ENCODE measurements around the gene PRDM15. TPM values are rescaled to one million over a fixed set of nuclear protein-coding genes. Genes with fewer than 3 reads are reported as not detected.

PRDM15 gene
- total and polyA plus RNA-seq, 3 experiments from 2014 or later, result 2.2 to 13.1 (median 12.0) TPM

DNA sequence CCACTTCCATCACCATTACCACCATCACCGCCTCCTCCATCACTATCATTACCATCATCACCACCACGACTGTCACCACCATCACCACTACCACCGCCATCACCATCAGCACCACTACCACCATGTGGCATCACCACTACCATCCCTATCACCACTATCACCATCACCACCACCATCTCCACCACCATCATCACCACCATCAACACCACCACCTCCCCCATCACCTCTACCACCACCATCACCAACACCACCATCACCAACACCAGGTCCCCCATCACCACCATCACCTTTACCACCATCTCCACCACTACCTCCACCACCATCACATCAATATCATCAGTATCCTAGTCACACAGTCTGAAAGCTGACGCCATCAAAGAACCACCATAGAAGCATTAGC lies 72.4 kb downstream of the PRDM15 start:
- H3K4me1 Mint-ChIP-seq, result peaks cover 0 to 7% (median 2%) of the 10 kb centered on the region in 3 donors
- H3K27me3 Mint-ChIP-seq, result no peaks in the 10 kb centered on the region
- H3K36me3 Mint-ChIP-seq, result peaks cover 7 to 65% (median 23%) of the 10 kb centered on the region in 3 donors
- peak overlapping the region in 2 of 8 donors; percentile 13 to 45 for H3K27ac Mint-ChIP-seq
- POLR2A ChIA-PET, result no interaction called here
- H3K4me3 Mint-ChIP-seq, result no peak overlapping the region
- H3K27me3 ChIP-seq (ENCODE audit: insufficient read depth, low read length, poor library complexity, severe bottlenecking), result no peaks in the 10 kb centered on the region
- peaks cover 0 to 3% (median 0%) of the 10 kb centered on the region in 5 donors for H3K9me3 Mint-ChIP-seq
- H3K4me1 ChIP-seq (ENCODE audit: insufficient read depth, low read length), result no peaks in the 10 kb centered on the region
- no peak overlapping the region for H3K27ac ChIP-seq (ENCODE audit: low read depth, low read length)
- no peak for DNase-seq
- CTCF ChIA-PET, result interaction anchor here (1.3 kb wide), 1 partner anchor 311 kb away, joined by 3 read pairs; no protein-coding TSS in a partner anchor
- no peaks in the 10 kb centered on the region for H3K9me3 ChIP-seq (ENCODE audit: low read length)
- no peak overlapping the region for H3K4me3 ChIP-seq (ENCODE audit: low read length)
- peaks cover 6% of the 10 kb centered on the region for H3K36me3 ChIP-seq (ENCODE audit: insufficient read depth, low read length)

DNA sequence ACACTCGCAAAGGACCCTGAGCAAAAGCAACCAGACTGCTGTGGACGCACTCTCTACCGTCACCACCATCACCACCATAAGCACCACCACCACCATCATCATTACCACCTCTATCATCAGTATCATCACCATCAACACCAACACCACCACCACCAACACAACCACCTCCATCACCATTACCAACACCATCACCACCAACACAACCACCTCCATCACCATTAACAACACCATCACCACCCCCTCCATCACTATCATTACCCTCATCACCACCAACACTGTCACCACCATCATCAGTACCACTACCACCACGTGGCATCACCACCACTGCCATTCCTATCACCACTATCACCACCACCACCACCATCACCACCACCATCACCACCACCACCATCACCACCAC lies 73.5 kb downstream of the PRDM15 start:
- H3K27me3 ChIP-seq (ENCODE audit: insufficient read depth, low read length, poor library complexity, severe bottlenecking), result no peaks in the 10 kb centered on the region
- H3K9me3 ChIP-seq (ENCODE audit: low read length), result no peaks in the 10 kb centered on the region
- Mint-ChIP-seq H3K4me1 (peaks cover 0 to 7% (median 2%) of the 10 kb centered on the region in 3 donors), H3K36me3 (peaks cover 7 to 71% (median 21%) of the 10 kb centered on the region in 3 donors), H3K9me3 (peaks cover 0 to 3% (median 0%) of the 10 kb centered on the region in 5 donors), H3K27me3 (no peaks in the 10 kb centered on the region), H3K4me3 (no peak overlapping the region), H3K27ac (peak overlapping the region in 1 of 8 donors; percentile 64)
- DNase-seq, result no peak
- POLR2A ChIA-PET, result no interaction called here
- H3K4me1 ChIP-seq (ENCODE audit: insufficient read depth, low read length), result no peaks in the 10 kb centered on the region
- CTCF ChIA-PET, result no interaction called here
- peaks cover 10% of the 10 kb centered on the region for H3K36me3 ChIP-seq (ENCODE audit: insufficient read depth, low read length)
- H3K4me3 ChIP-seq (ENCODE audit: low read length), result no peak overlapping the region
- no peak overlapping the region for H3K27ac ChIP-seq (ENCODE audit: low read depth, low read length)

DNA sequence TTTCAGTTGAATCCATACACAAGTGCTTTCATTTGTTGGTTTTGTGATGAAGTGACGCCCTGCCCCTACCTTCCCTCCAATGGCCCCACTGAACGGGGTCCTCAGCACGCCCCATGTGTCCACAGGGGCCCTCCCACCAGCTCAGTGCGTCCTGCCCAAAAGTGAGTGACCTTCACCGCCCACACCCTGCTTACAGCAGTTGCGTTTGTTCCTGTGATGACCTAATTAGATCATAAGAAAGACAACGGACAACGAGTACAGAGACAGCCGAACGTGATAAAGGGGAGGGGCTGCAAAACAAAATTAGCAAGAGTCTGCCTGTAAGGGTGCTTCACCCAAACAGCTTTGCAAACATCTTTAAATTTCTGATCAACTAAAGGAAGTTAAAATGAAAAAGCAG lies 74.1 kb downstream of the PRDM15 start:
- Histone ChIP-seq H3K36me3 (ENCODE audit: insufficient read depth, low read length) (peaks cover 5% of the 10 kb centered on the region), H3K4me1 (ENCODE audit: insufficient read depth, low read length) (no peaks in the 10 kb centered on the region), H3K4me3 (ENCODE audit: low read length) (no peak overlapping the region), H3K27me3 (ENCODE audit: insufficient read depth, low read length, poor library complexity, severe bottlenecking) (no peaks in the 10 kb centered on the region), H3K9me3 (ENCODE audit: low read length) (no peaks in the 10 kb centered on the region), H3K27ac (ENCODE audit: low read depth, low read length) (no peak overlapping the region)
- no peak overlapping the region for H3K4me3 Mint-ChIP-seq
- H3K27me3 Mint-ChIP-seq, result no peaks in the 10 kb centered on the region
- peaks cover 7 to 71% (median 22%) of the 10 kb centered on the region in 3 donors for H3K36me3 Mint-ChIP-seq
- peak overlapping the region in 1 of 8 donors; percentile 21 for H3K27ac Mint-ChIP-seq
- H3K9me3 Mint-ChIP-seq, result peaks cover 0 to 3% (median 0%) of the 10 kb centered on the region in 5 donors
- DNase-seq, result no peak
- ChIA-PET POLR2A (no interaction called here), CTCF (no interaction called here)
- peaks cover 0 to 7% (median 2%) of the 10 kb centered on the region in 3 donors for H3K4me1 Mint-ChIP-seq

DNA sequence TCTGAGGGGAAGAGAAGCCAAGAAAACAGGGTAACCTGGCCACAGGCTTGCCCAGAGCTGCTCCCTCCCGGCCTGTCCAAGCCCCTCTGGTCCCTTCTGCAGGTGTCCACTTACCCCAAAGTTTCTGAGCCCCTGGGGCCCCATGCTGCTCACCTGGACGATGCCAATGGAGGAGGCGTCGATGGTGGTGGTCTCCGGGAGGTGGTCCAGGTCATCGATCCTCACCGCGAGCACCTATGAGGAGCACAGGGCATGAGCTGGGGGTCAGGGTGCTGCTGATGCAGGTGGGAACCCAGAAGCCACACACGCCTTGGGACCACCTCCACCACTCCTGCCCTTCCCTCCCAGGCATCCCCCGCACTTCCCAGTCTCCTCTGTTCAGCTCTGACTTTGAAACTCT lies 74.8 kb downstream of the PRDM15 start:
- no peak for DNase-seq
- ChIA-PET POLR2A (no interaction called here), CTCF (no interaction called here)
- H3K27me3 ChIP-seq (ENCODE audit: insufficient read depth, low read length, poor library complexity, severe bottlenecking), result no peaks in the 10 kb centered on the region
- no peak overlapping the region for H3K4me3 ChIP-seq (ENCODE audit: low read length)
- H3K36me3 ChIP-seq (ENCODE audit: insufficient read depth, low read length), result peaks cover 5% of the 10 kb centered on the region
- H3K36me3 Mint-ChIP-seq, result peaks cover 7 to 73% (median 20%) of the 10 kb centered on the region in 3 donors
- peaks cover 0 to 3% (median 0%) of the 10 kb centered on the region in 5 donors for H3K9me3 Mint-ChIP-seq
- no peaks in the 10 kb centered on the region for H3K4me1 ChIP-seq (ENCODE audit: insufficient read depth, low read length)
- H3K27me3 Mint-ChIP-seq, result no peaks in the 10 kb centered on the region
- H3K4me3 Mint-ChIP-seq, result no peak overlapping the region
- H3K27ac Mint-ChIP-seq, result peak overlapping the region in 1 of 8 donors; percentile 14
- no peak overlapping the region for H3K27ac ChIP-seq (ENCODE audit: low read depth, low read length)
- H3K4me1 Mint-ChIP-seq, result peaks cover 0 to 7% (median 2%) of the 10 kb centered on the region in 3 donors
- H3K9me3 ChIP-seq (ENCODE audit: low read length), result no peaks in the 10 kb centered on the region

GRCh38 chr21:41803316-41803715 lies 75.8 kb downstream of the PRDM15 start:
- H3K36me3 ChIP-seq (ENCODE audit: insufficient read depth, low read length), result peaks cover 5% of the 10 kb centered on the region
- no peak overlapping the region for H3K4me3 Mint-ChIP-seq
- CTCF ChIA-PET, result no interaction called here

DNA sequence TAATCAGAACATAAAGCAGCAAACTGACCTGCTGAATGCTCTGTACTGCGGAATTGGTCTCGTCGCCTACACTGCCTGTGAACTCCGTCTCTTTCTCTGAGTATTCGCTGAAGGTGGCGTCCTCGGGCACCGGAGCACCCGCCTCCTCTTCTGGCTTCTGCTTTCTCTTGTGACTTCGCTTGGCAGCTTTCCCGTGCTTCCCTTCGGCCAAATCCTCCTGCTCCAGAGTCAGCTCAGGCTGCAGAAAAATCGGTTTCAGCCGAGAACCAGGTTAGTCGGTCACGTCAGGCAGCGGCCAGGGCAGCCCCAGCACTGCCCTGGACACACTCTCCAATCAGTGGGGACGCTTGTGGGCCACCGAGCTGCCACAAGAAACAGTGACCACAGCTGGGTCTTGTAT lies 76.5 kb downstream of the PRDM15 start:
- no peak overlapping the region for H3K27ac ChIP-seq (ENCODE audit: low read depth, low read length)
- no peak overlapping the region for H3K4me3 ChIP-seq (ENCODE audit: low read length)
- H3K27ac Mint-ChIP-seq, result peak overlapping the region in 1 of 8 donors; percentile 14
- H3K9me3 ChIP-seq (ENCODE audit: low read length), result no peaks in the 10 kb centered on the region
- DNase-seq, result no peak
- no peaks in the 10 kb centered on the region for H3K27me3 ChIP-seq (ENCODE audit: insufficient read depth, low read length, poor library complexity, severe bottlenecking)
- peaks cover 0 to 7% (median 2%) of the 10 kb centered on the region in 3 donors for H3K4me1 Mint-ChIP-seq
- H3K36me3 ChIP-seq (ENCODE audit: insufficient read depth, low read length), result peaks cover 5% of the 10 kb centered on the region
- ChIA-PET POLR2A (no interaction called here), CTCF (no interaction called here)
- H3K4me3 Mint-ChIP-seq, result no peak overlapping the region
- no peaks in the 10 kb centered on the region for H3K27me3 Mint-ChIP-seq
- no peaks in the 10 kb centered on the region for H3K4me1 ChIP-seq (ENCODE audit: insufficient read depth, low read length)
- peaks cover 0 to 3% (median 0%) of the 10 kb centered on the region in 5 donors for H3K9me3 Mint-ChIP-seq
- H3K36me3 Mint-ChIP-seq, result peaks cover 5 to 75% (median 22%) of the 10 kb centered on the region in 3 donors

More at GRCh38 chr21:41803316-41803715, 75.8 kb downstream of the PRDM15 start:
- no peak for DNase-seq
- Histone ChIP-seq H3K4me3 (ENCODE audit: low read length) (no peak overlapping the region), H3K4me1 (ENCODE audit: insufficient read depth, low read length) (no peaks in the 10 kb centered on the region), H3K27me3 (ENCODE audit: insufficient read depth, low read length, poor library complexity, severe bottlenecking) (no peaks in the 10 kb centered on the region), H3K9me3 (ENCODE audit: low read length) (no peaks in the 10 kb centered on the region), H3K27ac (ENCODE audit: low read depth, low read length) (no peak overlapping the region)
- H3K27ac Mint-ChIP-seq, result no peak overlapping the region
- H3K4me1 Mint-ChIP-seq, result peaks cover 0 to 7% (median 2%) of the 10 kb centered on the region in 3 donors
- POLR2A ChIA-PET, result no interaction called here
- peaks cover 0 to 3% (median 0%) of the 10 kb centered on the region in 5 donors for H3K9me3 Mint-ChIP-seq
- peaks cover 7 to 75% (median 21%) of the 10 kb centered on the region in 3 donors for H3K36me3 Mint-ChIP-seq
- no peaks in the 10 kb centered on the region for H3K27me3 Mint-ChIP-seq

DNA sequence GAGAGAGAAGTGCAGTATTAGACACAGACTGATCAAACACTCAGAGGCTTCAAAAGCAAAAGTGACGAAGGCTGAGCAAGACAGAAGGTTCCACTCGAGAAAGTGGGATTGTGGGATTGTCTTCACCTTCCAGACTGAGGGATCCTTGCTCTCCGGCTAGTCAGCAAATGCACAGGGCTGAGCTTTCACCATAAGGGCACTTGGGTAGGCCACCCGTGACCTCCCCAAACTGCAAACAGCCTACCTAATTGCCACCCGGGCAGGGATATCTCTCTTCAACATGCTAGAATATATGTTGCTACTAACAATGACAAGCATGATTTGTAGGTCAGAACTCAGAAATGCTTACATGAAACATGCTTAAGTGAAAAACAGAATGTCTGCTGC lies 77.0 kb downstream of the PRDM15 start:
- POLR2A ChIA-PET, result no interaction called here

GRCh38 chr21:41801321-41802197 lies 77.6 kb downstream of the PRDM15 start:
- DNase-seq, result no peak
- Mint-ChIP-seq H3K36me3 (peaks cover 0 to 72% (median 19%) of the 10 kb centered on the region in 3 donors), H3K27ac (no peak overlapping the region), H3K27me3 (no peaks in the 10 kb centered on the region), H3K4me3 (no peak overlapping the region), H3K4me1 (peaks cover 0 to 1% (median 0%) of the 10 kb centered on the region in 3 donors), H3K9me3 (no peaks in the 10 kb centered on the region)
- Histone ChIP-seq H3K36me3 (ENCODE audit: insufficient read depth, low read length) (peaks cover 5% of the 10 kb centered on the region), H3K27ac (ENCODE audit: low read depth, low read length) (no peak overlapping the region), H3K27me3 (ENCODE audit: insufficient read depth, low read length, poor library complexity, severe bottlenecking) (no peaks in the 10 kb centered on the region), H3K9me3 (ENCODE audit: low read length) (no peaks in the 10 kb centered on the region), H3K4me3 (ENCODE audit: low read length) (no peak overlapping the region), H3K4me1 (ENCODE audit: insufficient read depth, low read length) (no peaks in the 10 kb centered on the region)
- CTCF ChIA-PET, result no interaction called here
- POLR2A ChIA-PET, result no interaction called here

More for the DNA sequence above, 77.0 kb downstream of the PRDM15 start:
- no peak overlapping the region for H3K4me3 Mint-ChIP-seq
- Histone ChIP-seq H3K9me3 (ENCODE audit: low read length) (no peaks in the 10 kb centered on the region), H3K4me1 (ENCODE audit: insufficient read depth, low read length) (no peaks in the 10 kb centered on the region), H3K27ac (ENCODE audit: low read depth, low read length) (no peak overlapping the region), H3K27me3 (ENCODE audit: insufficient read depth, low read length, poor library complexity, severe bottlenecking) (no peaks in the 10 kb centered on the region), H3K36me3 (ENCODE audit: insufficient read depth, low read length) (peaks cover 5% of the 10 kb centered on the region), H3K4me3 (ENCODE audit: low read length) (no peak overlapping the region)
- H3K4me1 Mint-ChIP-seq, result peaks cover 0 to 7% (median 2%) of the 10 kb centered on the region in 3 donors
- H3K27me3 Mint-ChIP-seq, result no peaks in the 10 kb centered on the region
- H3K9me3 Mint-ChIP-seq, result peaks cover 0 to 3% (median 0%) of the 10 kb centered on the region in 5 donors
- peaks cover 0 to 72% (median 19%) of the 10 kb centered on the region in 3 donors for H3K36me3 Mint-ChIP-seq
- DNase-seq, result no peak
- no peak overlapping the region for H3K27ac Mint-ChIP-seq
- CTCF ChIA-PET, result no interaction called here
